ENCODE data around the gene CDH24. TPM values are rescaled to one million over a fixed set of nuclear protein-coding genes. Genes with fewer than 3 reads are reported as not detected.

CDH24 gene
- total RNA-seq, 1 experiment from 2014 or later = 7.9 TPM

- BruUV-seq (replicated peaks) = no TSS peak
- Histone ChIP-seq H3K4me1 (peaks cover 52% of the 10 kb centered on the region), H3K27me3 (replicated peaks; ENCODE audit: control insufficient read depth, insufficient read depth, low read length) (no peaks in the 10 kb centered on the region), H3K36me3 (ENCODE audit: control insufficient read depth, insufficient read depth, low read length) (peaks cover 4% of the 10 kb centered on the region), H3K9me3 (no peaks in the 10 kb centered on the region), H3K4me3 (ENCODE audit: low read depth, low read length) (no peak overlapping the region)
- H3K27me3 Mint-ChIP-seq (ENCODE audit: insufficient read depth, unreplicated experiment) = no peaks in the 10 kb centered on the region
- H3K4me1 Mint-ChIP-seq (ENCODE audit: low read depth, unreplicated experiment) = peaks cover 21% of the 10 kb centered on the region
- TF ChIP-seq CTCF (IDR thresholded peaks at IDR 0.05; ENCODE audit: insufficient read depth in 1 of 2, low read depth in 1 of 2, low read length in 1 of 2, severe bottlenecking in 1 of 2, unreplicated experiment in 1 of 2) = no peak
- DNase-seq = no peak
- H3K9me3 Mint-ChIP-seq (ENCODE audit: unreplicated experiment) = no peaks in the 10 kb centered on the region
- no peak overlapping the region for H3K27ac Mint-ChIP-seq (ENCODE audit: unreplicated experiment)
- ChIA-PET CTCF (interaction anchor here (0.9 to 4.5 kb wide), 11 partner anchors 8 to 109 kb away, joined by 3 to 49 read pairs (median 4); partner anchors contain the start of genes ACIN1 and C14orf119), POLR2A (interaction anchor here (0.5 to 1.6 kb wide), 2 partner anchors 17 to 1220 kb away, joined by 3 to 13 read pairs; partner anchors contain the start of genes ACIN1 and C14orf119)
- H3K36me3 Mint-ChIP-seq (ENCODE audit: insufficient read depth, unreplicated experiment) = peaks cover 87% of the 10 kb centered on the region
- intact Hi-C loops (cut with micrococcal nuclease; ENCODE audit: unreplicated experiment) = loop anchor here (1.0 to 2.0 kb wide), 2 partner anchors 17 to 31 kb away; partner anchors contain the start of genes ACIN1 and C14orf119
- H3K4me3 Mint-ChIP-seq (ENCODE audit: unreplicated experiment) = no peak overlapping the region
Measured at GRCh38 chr14:23077962-23078361, 20.6 kb upstream of the CDH24 start.

DNA sequence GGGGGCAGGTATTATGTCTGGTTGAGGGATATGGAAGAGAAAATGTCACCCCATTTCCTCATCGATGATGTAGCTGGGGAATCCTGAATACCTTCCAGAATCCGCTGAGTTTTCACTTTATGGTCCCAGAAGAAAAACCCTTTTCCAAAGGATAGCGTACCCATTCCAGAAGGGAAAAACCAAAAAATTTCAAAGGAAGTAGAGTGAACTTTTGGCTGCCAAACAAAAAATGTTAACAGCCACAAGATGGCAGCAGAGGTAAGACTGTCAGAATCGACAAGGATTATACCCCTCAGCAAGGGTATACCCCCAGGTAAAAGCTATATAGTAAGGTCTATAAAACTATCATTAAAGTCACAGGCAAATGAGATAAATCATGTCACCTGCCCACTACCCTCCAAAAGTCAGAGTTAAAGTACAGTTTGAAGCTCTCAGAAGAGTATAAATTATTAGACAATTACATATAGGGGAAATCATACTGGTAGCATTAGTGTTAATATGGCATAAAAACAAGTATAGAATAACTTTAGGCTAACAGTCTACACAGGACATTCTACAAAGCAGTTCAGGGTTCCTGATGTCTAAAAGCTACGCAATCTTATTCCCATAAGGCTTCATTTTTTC lies 19.6 kb upstream of the CDH24 start:
- H3K4me1 ChIP-seq = peaks cover 58% of the 10 kb centered on the region
- Mint-ChIP-seq H3K27ac (ENCODE audit: unreplicated experiment) (no peak overlapping the region), H3K4me3 (ENCODE audit: unreplicated experiment) (no peak overlapping the region), H3K4me1 (ENCODE audit: low read depth, unreplicated experiment) (peaks cover 29% of the 10 kb centered on the region), H3K36me3 (ENCODE audit: insufficient read depth, unreplicated experiment) (peaks cover 93% of the 10 kb centered on the region), H3K27me3 (ENCODE audit: insufficient read depth, unreplicated experiment) (no peaks in the 10 kb centered on the region), H3K9me3 (ENCODE audit: unreplicated experiment) (no peaks in the 10 kb centered on the region)
- POLR2A ChIA-PET = interaction anchor here (1.5 kb wide), 1 partner anchor 18 kb away, joined by 8 read pairs; the partner anchor contains the start of genes ACIN1 and C14orf119
- BruUV-seq (replicated peaks) = no TSS peak
- intact Hi-C loops (cut with micrococcal nuclease; ENCODE audit: unreplicated experiment) = loop anchor here (2.0 kb wide), 1 partner anchor 32 kb away; no protein-coding TSS in a partner anchor
- no peak overlapping the region for H3K4me3 ChIP-seq (ENCODE audit: low read depth, low read length)
- CTCF ChIA-PET = interaction anchor here (0.6 to 4.5 kb wide), 9 partner anchors 8 to 1017 kb away, joined by 3 to 49 read pairs (median 6); partner anchors contain the start of genes ACIN1 and C14orf119
- peak in 1 of 2 experiments; percentile 55 for DNase-seq
- no peaks in the 10 kb centered on the region for H3K9me3 ChIP-seq
- TF ChIP-seq CTCF (IDR thresholded peaks at IDR 0.05; ENCODE audit: insufficient read depth in 1 of 2, low read depth in 1 of 2, low read length in 1 of 2, severe bottlenecking in 1 of 2, unreplicated experiment in 1 of 2) = peak; percentile 50 to 60
- H3K27me3 ChIP-seq (replicated peaks; ENCODE audit: control insufficient read depth, insufficient read depth, low read length) = no peaks in the 10 kb centered on the region
- H3K36me3 ChIP-seq (ENCODE audit: control insufficient read depth, insufficient read depth, low read length) = peaks cover 4% of the 10 kb centered on the region

- Histone ChIP-seq H3K4me3 (ENCODE audit: low read depth, low read length) (no peak overlapping the region), H3K36me3 (ENCODE audit: control insufficient read depth, insufficient read depth, low read length) (peaks cover 4% of the 10 kb centered on the region), H3K27me3 (replicated peaks; ENCODE audit: control insufficient read depth, insufficient read depth, low read length) (no peaks in the 10 kb centered on the region), H3K9me3 (no peaks in the 10 kb centered on the region), H3K4me1 (peaks cover 54% of the 10 kb centered on the region)
- no peak overlapping the region for H3K4me3 Mint-ChIP-seq (ENCODE audit: unreplicated experiment)
- ChIA-PET POLR2A (interaction anchor here (0.6 to 1.0 kb wide), 2 partner anchors 13 to 20 kb away, joined by 3 read pairs; partner anchors contain the start of genes ACIN1 and C14orf119), CTCF (interaction anchor here (0.7 kb wide), 2 partner anchors 13 to 20 kb away, joined by 3 read pairs; partner anchors contain the start of gene ACIN1)
- intact Hi-C loops (cut with micrococcal nuclease; ENCODE audit: unreplicated experiment) = no loop called here
- no TSS peak for BruUV-seq (replicated peaks)
- no peaks in the 10 kb centered on the region for H3K9me3 Mint-ChIP-seq (ENCODE audit: unreplicated experiment)
- H3K27ac Mint-ChIP-seq (ENCODE audit: unreplicated experiment) = no peak overlapping the region
- H3K36me3 Mint-ChIP-seq (ENCODE audit: insufficient read depth, unreplicated experiment) = peaks cover 93% of the 10 kb centered on the region
- DNase-seq = no peak
- H3K4me1 Mint-ChIP-seq (ENCODE audit: low read depth, unreplicated experiment) = peaks cover 36% of the 10 kb centered on the region
- no peaks in the 10 kb centered on the region for H3K27me3 Mint-ChIP-seq (ENCODE audit: insufficient read depth, unreplicated experiment)
- TF ChIP-seq CTCF (IDR thresholded peaks at IDR 0.05; ENCODE audit: insufficient read depth in 1 of 2, low read depth in 1 of 2, low read length in 1 of 2, severe bottlenecking in 1 of 2, unreplicated experiment in 1 of 2) = no peak
Measured at GRCh38 chr14:23074906-23075305, 17.6 kb upstream of the CDH24 start.
